ENCODE results near the gene OR8B4.
"Not testable (repeated sequence)": the region's sequence is repeated elsewhere in the genome, so short reads cannot be mapped to it uniquely, and the experiment has no call there.

Gene OR8B4

DNA sequence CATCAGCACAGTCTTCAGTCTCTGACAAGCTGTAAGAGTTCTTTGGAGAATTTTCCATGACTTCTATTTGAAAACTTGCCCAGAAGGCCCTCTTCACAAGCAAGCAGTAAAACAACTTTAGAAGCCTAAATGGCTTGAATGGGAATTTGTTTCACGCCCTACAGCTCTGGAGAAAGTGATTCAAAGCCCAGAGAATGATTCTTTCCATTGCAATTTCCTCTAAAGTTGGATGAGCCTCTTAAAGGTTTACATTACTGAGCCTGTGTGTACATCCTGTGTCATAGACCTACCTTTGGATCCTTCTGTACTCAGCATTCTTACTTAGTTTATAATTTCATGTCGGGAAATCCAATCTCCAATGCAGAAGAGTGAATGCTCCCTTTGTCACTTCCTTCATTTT lies 19.1 kb downstream of the OR8B4 start:
- Histone ChIP-seq H3K27me3 (replicated peaks; ENCODE audit: control insufficient read depth, insufficient read depth, low read length) (no peaks in the 10 kb centered on the region), H3K4me3 (replicated peaks; ENCODE audit: low read depth, low read length) (no peak overlapping the region)
- DNase-seq (ENCODE audit: extremely low read depth, insufficient read length), result no peak

DNA sequence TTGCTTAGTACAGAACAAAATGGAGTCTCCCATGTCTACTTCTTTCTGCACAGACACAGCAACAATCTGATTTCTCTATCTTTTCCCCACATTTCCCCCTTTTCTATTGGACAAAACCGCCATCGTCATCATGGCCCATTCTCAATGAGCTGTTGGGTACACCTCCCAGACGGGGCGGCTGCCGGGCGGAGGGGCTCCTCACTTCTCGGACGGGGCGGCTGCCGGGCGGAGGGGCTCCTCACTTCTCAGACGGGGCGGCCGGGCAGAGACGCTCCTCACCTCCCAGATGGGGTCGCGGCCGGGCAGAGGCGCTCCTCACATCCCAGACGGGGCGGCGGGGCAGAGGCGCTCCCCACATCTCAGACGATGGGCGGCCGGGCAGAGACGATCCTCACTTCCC lies 21.5 kb downstream of the OR8B4 start:
- H3K4me3 ChIP-seq (replicated peaks; ENCODE audit: low read depth, low read length); DNase-seq (ENCODE audit: extremely low read depth, insufficient read length); H3K36me3 ChIP-seq (ENCODE audit: control insufficient read depth, insufficient read depth, low read length); H3K27me3 ChIP-seq (replicated peaks; ENCODE audit: control insufficient read depth, insufficient read depth, low read length): not testable (repeated sequence)

More for the DNA sequence above, 19.1 kb downstream of the OR8B4 start:
- no peaks in the 10 kb centered on the region for H3K36me3 ChIP-seq (ENCODE audit: control insufficient read depth, insufficient read depth, low read length)
- TF ChIP-seq CTCF (IDR thresholded peaks at IDR 0.05; ENCODE audit: insufficient read depth, low read length, poor library complexity, severe bottlenecking), result no peak

- Histone ChIP-seq H3K36me3 (ENCODE audit: control insufficient read depth, insufficient read depth, low read length) (no peaks in the 10 kb centered on the region), H3K27me3 (replicated peaks; ENCODE audit: control insufficient read depth, insufficient read depth, low read length) (no peaks in the 10 kb centered on the region), H3K4me3 (replicated peaks; ENCODE audit: low read depth, low read length) (no peak overlapping the region)
- DNase-seq (ENCODE audit: extremely low read depth, insufficient read length), result peak; percentile 11
- TF ChIP-seq CTCF (IDR thresholded peaks at IDR 0.05; ENCODE audit: insufficient read depth, low read length, poor library complexity, severe bottlenecking), result peak; percentile 87
Observed at GRCh38 chr11:124402326-124402922, 22.2 kb downstream of the OR8B4 start.

GRCh38 chr11:124398924-124399323 lies 25.7 kb downstream of the OR8B4 start, which contains the start of gene OR8B3:
TSS of gene OR8B3 (minus strand) at chr11:124399024. CDS start at chr11:124397351, 1,673 bp downstream.
- Histone ChIP-seq H3K27me3 (replicated peaks; ENCODE audit: control insufficient read depth, insufficient read depth, low read length) (no peaks in the 10 kb centered on the region), H3K4me3 (replicated peaks; ENCODE audit: low read depth, low read length) (no peak within 1 kb of the TSS), H3K36me3 (ENCODE audit: control insufficient read depth, insufficient read depth, low read length) (no peaks in the 10 kb centered on the region)
- no peak for TF ChIP-seq CTCF (IDR thresholded peaks at IDR 0.05; ENCODE audit: insufficient read depth, low read length, poor library complexity, severe bottlenecking)
- no peak for DNase-seq (ENCODE audit: extremely low read depth, insufficient read length)

- not testable (repeated sequence) for DNase-seq (ENCODE audit: extremely low read depth, insufficient read length)
Observed at GRCh38 chr11:124396847-124397246, 27.8 kb downstream of the OR8B4 start.

DNA sequence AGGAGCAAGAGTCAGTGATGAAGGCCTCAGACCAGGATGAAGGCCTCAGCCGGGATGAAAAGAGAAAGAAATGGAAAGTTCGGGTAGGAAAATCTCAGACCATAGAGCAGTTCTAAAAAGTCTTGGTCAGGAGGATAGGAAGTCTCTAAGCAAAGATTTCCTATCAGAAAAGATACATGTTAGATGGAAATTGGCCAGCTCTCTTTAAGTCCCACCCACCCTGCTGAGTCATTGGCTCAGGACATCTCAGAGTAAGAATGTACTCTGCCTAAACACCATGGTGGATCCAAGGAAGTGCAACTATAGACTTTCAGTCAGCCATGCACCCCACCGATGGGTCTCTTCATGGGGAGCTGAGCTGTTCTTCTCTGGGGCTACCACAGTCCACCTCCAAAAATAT lies 30.3 kb downstream of the OR8B4 start:
- Histone ChIP-seq H3K4me3 (replicated peaks; ENCODE audit: low read depth, low read length) (no peak overlapping the region), H3K27me3 (replicated peaks; ENCODE audit: control insufficient read depth, insufficient read depth, low read length) (no peaks in the 10 kb centered on the region), H3K36me3 (ENCODE audit: control insufficient read depth, insufficient read depth, low read length) (no peaks in the 10 kb centered on the region)
- TF ChIP-seq CTCF (IDR thresholded peaks at IDR 0.05; ENCODE audit: insufficient read depth, low read length, poor library complexity, severe bottlenecking), result no peak
- no peak for DNase-seq (ENCODE audit: extremely low read depth, insufficient read length)

More at GRCh38 chr11:124396847-124397246, 27.8 kb downstream of the OR8B4 start:
- not testable (repeated sequence) for H3K4me3 ChIP-seq (replicated peaks; ENCODE audit: low read depth, low read length); H3K27me3 ChIP-seq (replicated peaks; ENCODE audit: control insufficient read depth, insufficient read depth, low read length); H3K36me3 ChIP-seq (ENCODE audit: control insufficient read depth, insufficient read depth, low read length)

GRCh38 chr11:124384399-124384798 lies 40.3 kb downstream of the OR8B4 start, which contains the start of gene OR8B2:
TSS of gene OR8B2 (minus strand) at chr11:124384499. CDS start at chr11:124383343, 1,156 bp downstream.
- no peaks in the 10 kb centered on the region for H3K36me3 ChIP-seq (ENCODE audit: control insufficient read depth, insufficient read depth, low read length)
- no peaks in the 10 kb centered on the region for H3K27me3 ChIP-seq (replicated peaks; ENCODE audit: control insufficient read depth, insufficient read depth, low read length)
- H3K4me3 ChIP-seq (replicated peaks; ENCODE audit: low read depth, low read length), result no peak within 1 kb of the TSS
- no peak for DNase-seq (ENCODE audit: extremely low read depth, insufficient read length)
- TF ChIP-seq CTCF (IDR thresholded peaks at IDR 0.05; ENCODE audit: insufficient read depth, low read length, poor library complexity, severe bottlenecking), result no peak

DNA sequence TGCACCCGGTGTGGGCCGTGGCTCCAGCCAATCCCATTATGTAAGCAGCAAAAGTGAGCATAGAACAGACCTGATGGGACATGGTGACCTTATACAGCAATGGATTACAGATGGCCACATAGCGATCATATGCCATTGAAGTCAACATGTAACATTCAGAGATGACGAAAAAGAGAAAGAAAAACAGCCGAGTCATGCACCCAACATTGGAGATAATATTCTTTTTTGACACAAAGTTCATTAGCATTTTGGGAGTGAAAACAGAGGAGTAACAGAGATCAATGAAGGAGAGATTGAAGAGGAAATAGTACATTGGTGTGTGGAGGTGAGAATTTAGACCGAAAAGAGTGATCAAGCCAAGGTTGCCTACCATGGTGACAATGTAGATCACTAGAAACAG lies 41.8 kb downstream of the OR8B4 start:
- not testable (repeated sequence) for DNase-seq (ENCODE audit: extremely low read depth, insufficient read length); H3K27me3 ChIP-seq (replicated peaks; ENCODE audit: control insufficient read depth, insufficient read depth, low read length); H3K4me3 ChIP-seq (replicated peaks; ENCODE audit: low read depth, low read length); H3K36me3 ChIP-seq (ENCODE audit: control insufficient read depth, insufficient read depth, low read length)
